NCI-H69 (cell line): Measurements from ENCODE around the gene E2F7.

Experiments used
- DNase-seq: peaks from one replicate; lab custom pipeline; 2025; lab: John Stamatoyannopoulos, UW

The E2F7 gene

GRCh38 chr12:77062846-77063461 lies 2.4 kb downstream of the E2F7 start:
- DNase-seq, result no peak

- no peak for DNase-seq
Observed at GRCh38 chr12:77062396-77062795, 3.0 kb downstream of the E2F7 start.

GRCh38 chr12:77060883-77061240 lies 4.5 kb downstream of the E2F7 start:
- no peak for DNase-seq

- no peak for DNase-seq
Observed at GRCh38 chr12:77060136-77060882, 5.1 kb downstream of the E2F7 start.

- no peak for DNase-seq
Observed at GRCh38 chr12:77058740-77059139, 6.6 kb downstream of the E2F7 start.

- no peak for DNase-seq
Observed at GRCh38 chr12:77054851-77055250, 10.5 kb downstream of the E2F7 start.

- no peak for DNase-seq
Observed at GRCh38 chr12:77053259-77053658, 12.1 kb downstream of the E2F7 start.

GRCh38 chr12:77049767-77050353 lies 15.5 kb downstream of the E2F7 start:
- peak; percentile 74 for DNase-seq

GRCh38 chr12:77047341-77048109 lies 17.8 kb downstream of the E2F7 start:
- no peak for DNase-seq

- no peak for DNase-seq
Observed at GRCh38 chr12:77046468-77046867, 18.9 kb downstream of the E2F7 start.

- DNase-seq, result no peak
Observed at GRCh38 chr12:77045183-77045582, 20.2 kb downstream of the E2F7 start.

- DNase-seq, result no peak
Observed at GRCh38 chr12:77044721-77045120, 20.6 kb downstream of the E2F7 start.

GRCh38 chr12:77042833-77043232 lies 22.5 kb downstream of the E2F7 start:
- no peak for DNase-seq

- no peak for DNase-seq
Observed at GRCh38 chr12:77040231-77040630, 25.1 kb downstream of the E2F7 start.

GRCh38 chr12:77035226-77035625 lies 30.1 kb downstream of the E2F7 start:
- DNase-seq, result no peak

- DNase-seq, result no peak
Observed at GRCh38 chr12:77033658-77034536, 31.5 kb downstream of the E2F7 start.

GRCh38 chr12:77032406-77032805 lies 33.0 kb downstream of the E2F7 start:
- no peak for DNase-seq

GRCh38 chr12:77031745-77032144 lies 33.6 kb downstream of the E2F7 start:
- DNase-seq, result no peak

- DNase-seq, result no peak
Observed at GRCh38 chr12:77025782-77026314, 39.5 kb downstream of the E2F7 start.

- DNase-seq, result no peak
Observed at GRCh38 chr12:77023501-77023900, 41.9 kb downstream of the E2F7 start.

- DNase-seq, result no peak
Observed at GRCh38 chr12:77019920-77020319, 45.4 kb downstream of the E2F7 start.
